Measurements from ENCODE around the gene GPD1. TPM values are rescaled to one million over a fixed set of nuclear protein-coding genes. Genes with fewer than 3 reads are reported as not detected.

The GPD1 gene
- total RNA-seq, 1 donor: not detected

- Histone ChIP-seq H3K9me3 (ENCODE audit: low read depth, low read length) (no peaks in the 10 kb centered on the region), H3K4me2 (ENCODE audit: insufficient read depth, low read length) (no peak overlapping the region), H3K4me3 (ENCODE audit: insufficient read depth, low read length) (no peak overlapping the region), H3K4me1 (ENCODE audit: insufficient read depth, low read length) (peaks cover 9% of the 10 kb centered on the region), H3K27ac (ENCODE audit: low read depth, low read length) (no peak overlapping the region), H3K27me3 (ENCODE audit: insufficient read depth, low read length) (no peaks in the 10 kb centered on the region), H4K20me1 (ENCODE audit: insufficient read depth, low read length) (no peaks in the 10 kb centered on the region), H3K79me2 (ENCODE audit: insufficient read depth, low read length) (no peaks in the 10 kb centered on the region), H2AFZ (ENCODE audit: low read length) (no peak overlapping the region), H3K36me3 (ENCODE audit: insufficient read depth, low read length) (no peaks in the 10 kb centered on the region)
- TF ChIP-seq CTCF (IDR thresholded peaks at IDR 0.05; ENCODE audit: extremely low read depth, low read depth, low read length): no peak
- DNase-seq (ENCODE audit: insufficient read length, low spot score, missing footprints): peak; percentile 36
Observed at GRCh38 chr12:50073712-50074111, 30.1 kb upstream of the GPD1 start.

GRCh38 chr12:50074936-50075807, 28.6 kb upstream of the GPD1 start:
- H3K4me3 ChIP-seq (ENCODE audit: insufficient read depth, low read length): no peak overlapping the region
- no peaks in the 10 kb centered on the region for H4K20me1 ChIP-seq (ENCODE audit: insufficient read depth, low read length)
- no peaks in the 10 kb centered on the region for H3K9me3 ChIP-seq (ENCODE audit: low read depth, low read length)
- H3K36me3 ChIP-seq (ENCODE audit: insufficient read depth, low read length): no peaks in the 10 kb centered on the region
- H3K4me2 ChIP-seq (ENCODE audit: insufficient read depth, low read length): no peak overlapping the region
- peak; percentile 90 for TF ChIP-seq CTCF (IDR thresholded peaks at IDR 0.05; ENCODE audit: extremely low read depth, low read depth, low read length)
- H2AFZ ChIP-seq (ENCODE audit: low read length): peak overlapping the region; percentile 77
- no peaks in the 10 kb centered on the region for H3K79me2 ChIP-seq (ENCODE audit: insufficient read depth, low read length)
- peaks cover 7% of the 10 kb centered on the region for H3K4me1 ChIP-seq (ENCODE audit: insufficient read depth, low read length)
- no peaks in the 10 kb centered on the region for H3K27me3 ChIP-seq (ENCODE audit: insufficient read depth, low read length)
- no peak overlapping the region for H3K27ac ChIP-seq (ENCODE audit: low read depth, low read length)
- DNase-seq (ENCODE audit: insufficient read length, low spot score, missing footprints): peak; percentile 98

- no peak for DNase-seq (ENCODE audit: insufficient read length, low spot score, missing footprints)
- Histone ChIP-seq H3K4me2 (ENCODE audit: insufficient read depth, low read length) (no peak overlapping the region), H3K79me2 (ENCODE audit: insufficient read depth, low read length) (no peaks in the 10 kb centered on the region), H3K27ac (ENCODE audit: low read depth, low read length) (no peak overlapping the region), H3K27me3 (ENCODE audit: insufficient read depth, low read length) (no peaks in the 10 kb centered on the region), H4K20me1 (ENCODE audit: insufficient read depth, low read length) (no peaks in the 10 kb centered on the region), H3K4me1 (ENCODE audit: insufficient read depth, low read length) (peaks cover 4% of the 10 kb centered on the region), H3K4me3 (ENCODE audit: insufficient read depth, low read length) (no peak overlapping the region), H3K9me3 (ENCODE audit: low read depth, low read length) (no peaks in the 10 kb centered on the region), H2AFZ (ENCODE audit: low read length) (peak overlapping the region; percentile 77), H3K36me3 (ENCODE audit: insufficient read depth, low read length) (no peaks in the 10 kb centered on the region)
- no peak for TF ChIP-seq CTCF (IDR thresholded peaks at IDR 0.05; ENCODE audit: extremely low read depth, low read depth, low read length)
Observed at GRCh38 chr12:50075808-50076170, 28.0 kb upstream of the GPD1 start.

GRCh38 chr12:50077099-50077498, 26.7 kb upstream of the GPD1 start:
- no peak for TF ChIP-seq CTCF (IDR thresholded peaks at IDR 0.05; ENCODE audit: extremely low read depth, low read depth, low read length)

More at GRCh38 chr12:50077099-50077498, 26.7 kb upstream of the GPD1 start:
- Histone ChIP-seq H3K27me3 (ENCODE audit: insufficient read depth, low read length) (no peaks in the 10 kb centered on the region), H3K4me1 (ENCODE audit: insufficient read depth, low read length) (peaks cover 4% of the 10 kb centered on the region), H2AFZ (ENCODE audit: low read length) (no peak overlapping the region), H3K4me3 (ENCODE audit: insufficient read depth, low read length) (no peak overlapping the region), H3K4me2 (ENCODE audit: insufficient read depth, low read length) (no peak overlapping the region), H3K27ac (ENCODE audit: low read depth, low read length) (no peak overlapping the region), H3K9me3 (ENCODE audit: low read depth, low read length) (no peaks in the 10 kb centered on the region), H3K36me3 (ENCODE audit: insufficient read depth, low read length) (no peaks in the 10 kb centered on the region), H3K79me2 (ENCODE audit: insufficient read depth, low read length) (no peaks in the 10 kb centered on the region), H4K20me1 (ENCODE audit: insufficient read depth, low read length) (no peaks in the 10 kb centered on the region)
- no peak for DNase-seq (ENCODE audit: insufficient read length, low spot score, missing footprints)

All from osteoblast (primary cell).